Measurements from ENCODE around the gene ABLIM2.

DNA sequence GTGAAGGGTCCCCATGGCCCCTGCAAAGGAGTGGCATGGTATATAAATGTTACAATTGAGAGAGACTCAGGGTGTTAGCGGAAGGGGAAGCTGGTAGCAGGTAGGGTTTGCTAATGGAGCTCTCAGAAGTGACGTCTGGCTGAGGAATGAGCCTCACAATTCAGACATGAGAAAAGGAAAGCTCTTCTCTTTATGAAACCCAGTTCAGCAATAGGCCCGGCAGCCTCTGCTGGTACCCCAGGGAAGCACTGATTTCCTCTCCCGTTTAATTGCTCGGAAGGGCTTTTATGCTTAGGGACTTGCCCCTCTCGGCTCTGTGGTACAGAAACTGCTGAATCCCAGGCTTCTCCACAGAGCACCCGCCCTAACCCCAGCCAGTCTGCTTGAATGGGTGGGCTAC, 199.5 kb downstream of the ABLIM2 start:
- no peak for TF ChIP-seq POLR2A (IDR thresholded peaks at IDR 0.05)
- no peak for TF ChIP-seq CTCF (IDR thresholded peaks at IDR 0.05)
